ENCODE data around the gene TBC1D19. TPM values are rescaled to one million over a fixed set of nuclear protein-coding genes. Genes with fewer than 3 reads are reported as not detected.

TBC1D19 gene
- total RNA-seq, 4 donors from 2014 or later, result 9.5 to 24.9 (median 11.2) TPM

GRCh38 chr4:26594778-26595177, 10.9 kb downstream of the TBC1D19 start:
- H3K4me1 ChIP-seq, result peaks cover 0 to 6% (median 0%) of the 10 kb centered on the region in 4 donors
- no peaks in the 10 kb centered on the region for H3K36me3 ChIP-seq

GRCh38 chr4:26596843-26597242, 13.0 kb downstream of the TBC1D19 start:
- Histone ChIP-seq H3K27ac (replicated peaks in 1 of 4) (no peak overlapping the region), H3K36me3 (no peaks in the 10 kb centered on the region), H3K27me3 (no peaks in the 10 kb centered on the region), H3K4me1 (no peaks in the 10 kb centered on the region), H3K4me3 (no peak overlapping the region), H3K9me3 (no peaks in the 10 kb centered on the region)
- 88% methylated on average over 1 of the region's 1 CpG for WGBS
- no peak for DNase-seq (ENCODE audit: extremely low spot score)
- no peak for TF ChIP-seq EP300 (IDR thresholded peaks at IDR 0.05)
- no peak for TF ChIP-seq CTCF (IDR thresholded peaks at IDR 0.05)
- no peak for TF ChIP-seq POLR2AphosphoS5 (IDR thresholded peaks at IDR 0.05)
- TF ChIP-seq POLR2A (IDR thresholded peaks at IDR 0.05; ENCODE audit: low read depth), result no peak
- intact Hi-C loops (cut with DNase I), result no loop called here

More at GRCh38 chr4:26594778-26595177, 10.9 kb downstream of the TBC1D19 start:
- TF ChIP-seq POLR2AphosphoS5 (IDR thresholded peaks at IDR 0.05) (no peak), CTCF (IDR thresholded peaks at IDR 0.05) (no peak), EP300 (IDR thresholded peaks at IDR 0.05) (no peak), POLR2A (IDR thresholded peaks at IDR 0.05; ENCODE audit: low read depth) (no peak)
- H3K27ac ChIP-seq (replicated peaks in 1 of 4), result no peak overlapping the region
- H3K9me3 ChIP-seq, result no peaks in the 10 kb centered on the region
- no peak for DNase-seq (ENCODE audit: extremely low spot score)
- WGBS, result 98% methylated on average over 6 of the region's 6 CpGs
- intact Hi-C loops (cut with DNase I), result no loop called here
- H3K27me3 ChIP-seq, result no peaks in the 10 kb centered on the region
- H3K4me3 ChIP-seq, result no peak overlapping the region

- Histone ChIP-seq H3K9me3 (no peaks in the 10 kb centered on the region), H3K4me3 (no peak overlapping the region), H3K27ac (replicated peaks in 1 of 4) (no peak overlapping the region), H3K36me3 (no peaks in the 10 kb centered on the region), H3K27me3 (no peaks in the 10 kb centered on the region), H3K4me1 (no peaks in the 10 kb centered on the region)
- intact Hi-C loops (cut with DNase I), result no loop called here
- TF ChIP-seq CTCF (IDR thresholded peaks at IDR 0.05) (no peak), EP300 (IDR thresholded peaks at IDR 0.05) (no peak), POLR2AphosphoS5 (IDR thresholded peaks at IDR 0.05) (no peak), POLR2A (IDR thresholded peaks at IDR 0.05; ENCODE audit: low read depth) (no peak)
- no peak for DNase-seq (ENCODE audit: extremely low spot score)
- WGBS, result 100% methylated on average over 1 of the region's 1 CpG
Measured at GRCh38 chr4:26601204-26601603, 17.3 kb downstream of the TBC1D19 start.

GRCh38 chr4:26607776-26608175, 23.9 kb downstream of the TBC1D19 start:
- no peak overlapping the region for H3K27ac ChIP-seq (replicated peaks in 1 of 4)
- H3K4me3 ChIP-seq, result no peak overlapping the region
- no peaks in the 10 kb centered on the region for H3K36me3 ChIP-seq
- intact Hi-C loops (cut with DNase I), result no loop called here
- H3K27me3 ChIP-seq, result no peaks in the 10 kb centered on the region
- 72% methylated on average over 2 of the region's 2 CpGs for WGBS
- no peaks in the 10 kb centered on the region for H3K9me3 ChIP-seq
- peaks cover 6 to 17% (median 7%) of the 10 kb centered on the region in 4 donors for H3K4me1 ChIP-seq
- TF ChIP-seq EP300 (IDR thresholded peaks at IDR 0.05) (no peak), CTCF (IDR thresholded peaks at IDR 0.05) (no peak), POLR2A (IDR thresholded peaks at IDR 0.05; ENCODE audit: low read depth) (no peak), POLR2AphosphoS5 (IDR thresholded peaks at IDR 0.05) (no peak)
- DNase-seq (ENCODE audit: extremely low spot score), result no peak

- TF ChIP-seq POLR2A (IDR thresholded peaks at IDR 0.05; ENCODE audit: low read depth), result no peak
- TF ChIP-seq POLR2AphosphoS5 (IDR thresholded peaks at IDR 0.05), result no peak
- no peak for TF ChIP-seq EP300 (IDR thresholded peaks at IDR 0.05)
- TF ChIP-seq CTCF (IDR thresholded peaks at IDR 0.05), result no peak
- no peak for DNase-seq (ENCODE audit: extremely low spot score)
Measured at GRCh38 chr4:26609391-26609790, 25.5 kb downstream of the TBC1D19 start.

More at GRCh38 chr4:26609391-26609790, 25.5 kb downstream of the TBC1D19 start:
- H3K9me3 ChIP-seq, result no peaks in the 10 kb centered on the region
- intact Hi-C loops (cut with DNase I), result no loop called here
- no peak overlapping the region for H3K4me3 ChIP-seq
- H3K4me1 ChIP-seq, result peaks cover 6 to 17% (median 7%) of the 10 kb centered on the region in 4 donors
- no peak overlapping the region for H3K27ac ChIP-seq (replicated peaks in 1 of 4)
- no peaks in the 10 kb centered on the region for H3K36me3 ChIP-seq
- H3K27me3 ChIP-seq, result no peaks in the 10 kb centered on the region
